Measurements from ENCODE around the gene TMEM60.
"Not testable (repeated sequence)": the region's sequence is repeated elsewhere in the genome, so short reads cannot be mapped to it uniquely, and the experiment has no call there.

- not testable (repeated sequence) for TF ChIP-seq CTCF, EP300, POLR2A, POLR2AphosphoS5 (IDR thresholded peaks at IDR 0.05)
Observed at GRCh38 chr7:77784426-77784825, 13.8 kb downstream of the TMEM60 start.
